Right lobe of liver (tissue), 6 donors: ENCODE measurements around the gene NEURL3. TPM values are rescaled to one million over a fixed set of nuclear protein-coding genes. Genes with fewer than 3 reads are reported as not detected.

ENCODE experiments used
- ATAC-seq, 4 donors: fragments of 200-7000 bp; cut with Tn5 transposase; one replicate each; pipeline ENCODE4 v1.9.1; 2020; ENCODE audit warnings: mild to moderate bottlenecking in 4 of 4, moderate library complexity in 4 of 4
- DNase-seq, 3 donors: peaks; one replicate each; pipeline ENCODE4 v3.0.0-alpha.2; 2020
- H3K27ac ChIP-seq, 3 donors: fragments of 200-600 bp; one replicate each; pipeline ENCODE4 v1.8.0; 2022
- H3K27me3 ChIP-seq, 2 donors: fragments of 200-600 bp; one replicate each; pipeline ENCODE4 v1.8.0; 2022
- H3K36me3 ChIP-seq, 4 donors: fragments of 200-600 bp; sonication (generic) in 1 of 4; one replicate each; pipeline versions ENCODE4 v1.5.1 to v1.8.0; 2017 to 2022; ENCODE audit warnings: control low read depth in 1 of 4
- H3K4me1 ChIP-seq, 4 donors: fragments of 200-600 bp; sonication (generic) in 1 of 4; one replicate each; pipeline versions ENCODE4 v1.5.1 to v1.8.0; 2017 to 2022; ENCODE audit warnings: control low read depth in 1 of 4
- H3K4me3 ChIP-seq, 3 donors: fragments of 200-600 bp; one replicate each; pipeline ENCODE4 v1.8.0; 2022
- H3K9me3 ChIP-seq, 4 donors: fragments of 200-600 bp; sonication (generic) in 1 of 4; one replicate each; pipeline versions ENCODE4 v1.5.1 to v1.8.0; 2017 to 2022; ENCODE audit warnings: control low read depth in 1 of 4
- POLR2A ChIP-seq: fragments of 450-650 bp; IDR thresholded peaks from one replicate; pipeline ENCODE4 v1.6.1; 2017; ENCODE audit warnings: antibody characterized with exemption, mild to moderate bottlenecking
- WGBS: methylation state at CpG from one replicate; pipeline ENCODE4 v1.1.6; 2018; ENCODE audit warnings: low coverage, low lambda C conversion rate; ENCODE audit not compliant: insufficient coverage; ENCODE audit errors: missing lambda C conversion rate; 5-methylcytosine and 5-hydroxymethylcytosine counted together
- intact Hi-C, 2 donors: fragments of 100-400 bp; cut with DNase I; formaldehyde crosslinking; loops; one replicate each; pipeline versions ENCODE4 v1.11.2 to v1.14.1; 2022
- total RNA-seq, 6 experiments: library from RNA; depleted of rRNA in 2 of 6; stranded (reverse); fragments of >200 nt in 2 of 6; fragmentation: NEBNext Ultra II Directional in 3 of 6; extraction: Animal tissue kit (Norgen Biotek cat#: 25700) in 3 of 6; gene quantifications; one replicate each; pipeline versions ENCODE4 v1.1.0 to v1.2.4, GENCODE V29; 2016 to 2023
- TF ChIP-seq, protein P1 (sequence below), 4 donors: fragments of 200-600 bp in 3 of 4; fragments of 450-650 bp in 1 of 4; IDR thresholded peaks; one replicate each; pipeline versions ENCODE4 v1.5.1 to v1.8.0; 2016 to 2022; ENCODE audit warnings: antibody characterized with exemption in 4 of 4, mild to moderate bottlenecking in 2 of 4
- donor health status: DM: no; HTN: yes; CAD: no.
- donor health status: DM: no; HTN: no; CAD: no.
- donor health status: DM: no; HTN: no; CAD: no.
- donor health status: DM: no; HTN: yes; CAD: no.
- donor health status: DM: no; HTN: yes; CAD: no.

NEURL3 gene
- total RNA-seq, 6 experiments from 2014 or later = 0.23 to 3.0 (median 1.4) TPM

DNA sequence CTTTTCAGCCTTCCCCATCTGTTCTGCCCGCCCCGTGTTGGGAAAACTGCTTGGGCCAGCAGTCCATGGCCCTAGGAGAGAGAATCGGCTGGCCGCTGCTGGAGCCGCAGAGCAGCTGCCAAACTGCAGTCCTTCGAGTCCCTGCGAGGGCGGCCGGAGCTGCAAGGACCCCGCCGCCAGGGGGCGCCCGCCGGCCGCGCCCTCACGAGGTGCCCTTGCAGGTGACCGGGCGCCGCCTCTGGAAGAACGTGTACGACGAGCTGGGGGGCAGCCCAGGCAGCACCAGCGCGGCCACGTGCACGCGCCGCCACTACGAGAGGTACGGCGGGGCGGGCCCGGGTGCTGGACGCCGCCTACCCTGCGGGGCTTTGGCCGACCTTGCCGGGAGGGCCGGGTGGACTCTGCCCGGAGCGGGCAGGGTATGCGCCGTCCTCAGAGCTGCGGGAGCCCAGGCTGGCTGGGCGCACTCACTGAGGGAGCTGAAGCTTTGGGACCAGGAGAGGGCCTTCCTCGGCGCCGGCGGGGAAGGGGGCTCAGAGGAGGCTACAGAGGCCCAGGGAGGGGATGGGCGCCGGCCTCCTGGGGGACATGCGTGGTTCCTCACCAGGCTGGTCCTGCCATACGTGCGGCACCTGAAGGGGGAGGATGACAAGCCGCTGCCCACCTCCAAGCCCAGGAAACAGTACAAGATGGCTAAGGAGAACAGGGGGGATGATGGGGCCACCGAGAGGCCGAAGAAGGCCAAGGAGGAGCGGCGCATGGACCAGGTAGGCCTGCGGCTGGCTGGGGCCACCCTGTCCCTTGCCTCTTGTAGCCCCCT lies 45.0 kb upstream of the NEURL3 start:
- peak; percentile 92 for TF ChIP-seq POLR2A
- TF ChIP-seq, protein P1, sequence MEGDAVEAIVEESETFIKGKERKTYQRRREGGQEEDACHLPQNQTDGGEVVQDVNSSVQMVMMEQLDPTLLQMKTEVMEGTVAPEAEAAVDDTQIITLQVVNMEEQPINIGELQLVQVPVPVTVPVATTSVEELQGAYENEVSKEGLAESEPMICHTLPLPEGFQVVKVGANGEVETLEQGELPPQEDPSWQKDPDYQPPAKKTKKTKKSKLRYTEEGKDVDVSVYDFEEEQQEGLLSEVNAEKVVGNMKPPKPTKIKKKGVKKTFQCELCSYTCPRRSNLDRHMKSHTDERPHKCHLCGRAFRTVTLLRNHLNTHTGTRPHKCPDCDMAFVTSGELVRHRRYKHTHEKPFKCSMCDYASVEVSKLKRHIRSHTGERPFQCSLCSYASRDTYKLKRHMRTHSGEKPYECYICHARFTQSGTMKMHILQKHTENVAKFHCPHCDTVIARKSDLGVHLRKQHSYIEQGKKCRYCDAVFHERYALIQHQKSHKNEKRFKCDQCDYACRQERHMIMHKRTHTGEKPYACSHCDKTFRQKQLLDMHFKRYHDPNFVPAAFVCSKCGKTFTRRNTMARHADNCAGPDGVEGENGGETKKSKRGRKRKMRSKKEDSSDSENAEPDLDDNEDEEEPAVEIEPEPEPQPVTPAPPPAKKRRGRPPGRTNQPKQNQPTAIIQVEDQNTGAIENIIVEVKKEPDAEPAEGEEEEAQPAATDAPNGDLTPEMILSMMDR (IDR thresholded peaks at IDR 0.05) = peak; percentile 83 to 98 (median 96)
- DNase-seq (peak; percentile 95 to 97 (median 96)), ATAC-seq (peak; percentile 82 to 91 (median 88))
- Histone ChIP-seq H3K36me3 (peaks cover 0 to 3% (median 1%) of the 10 kb centered on the region in 4 donors), H3K9me3 (no peaks in the 10 kb centered on the region), H3K4me1 (peaks cover 0 to 20% (median 3%) of the 10 kb centered on the region in 4 donors), H3K27me3 (no peaks in the 10 kb centered on the region), H3K27ac (peak overlapping the region; percentile 73 to 86 (median 77)), H3K4me3 (peak overlapping the region; percentile 57 to 76 (median 65))
- 31% methylated on average over 11 of the region's 61 CpGs for WGBS
- intact Hi-C loops = no loop called here

DNA sequence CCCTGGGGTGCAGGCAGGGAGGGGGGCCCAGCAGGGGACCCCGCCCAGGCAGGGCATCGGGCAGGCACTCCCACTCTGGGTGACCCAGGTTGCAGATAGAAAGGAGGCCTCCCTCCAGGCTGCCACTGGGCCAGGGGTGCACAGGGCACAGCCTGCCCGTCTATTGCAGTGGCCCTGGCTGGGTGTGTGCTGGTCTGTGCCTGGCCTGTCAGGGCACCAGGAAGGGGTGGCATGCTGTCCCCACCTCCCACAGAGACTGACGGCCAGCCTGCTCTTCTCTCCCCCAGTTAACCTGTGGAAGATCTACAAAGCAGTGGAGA lies 44.3 kb upstream of the NEURL3 start:
- DNase-seq = no peak
- H3K4me3 ChIP-seq = no peak overlapping the region
- H3K27ac ChIP-seq = peak overlapping the region in 1 of 3 donors; percentile 29

DNA sequence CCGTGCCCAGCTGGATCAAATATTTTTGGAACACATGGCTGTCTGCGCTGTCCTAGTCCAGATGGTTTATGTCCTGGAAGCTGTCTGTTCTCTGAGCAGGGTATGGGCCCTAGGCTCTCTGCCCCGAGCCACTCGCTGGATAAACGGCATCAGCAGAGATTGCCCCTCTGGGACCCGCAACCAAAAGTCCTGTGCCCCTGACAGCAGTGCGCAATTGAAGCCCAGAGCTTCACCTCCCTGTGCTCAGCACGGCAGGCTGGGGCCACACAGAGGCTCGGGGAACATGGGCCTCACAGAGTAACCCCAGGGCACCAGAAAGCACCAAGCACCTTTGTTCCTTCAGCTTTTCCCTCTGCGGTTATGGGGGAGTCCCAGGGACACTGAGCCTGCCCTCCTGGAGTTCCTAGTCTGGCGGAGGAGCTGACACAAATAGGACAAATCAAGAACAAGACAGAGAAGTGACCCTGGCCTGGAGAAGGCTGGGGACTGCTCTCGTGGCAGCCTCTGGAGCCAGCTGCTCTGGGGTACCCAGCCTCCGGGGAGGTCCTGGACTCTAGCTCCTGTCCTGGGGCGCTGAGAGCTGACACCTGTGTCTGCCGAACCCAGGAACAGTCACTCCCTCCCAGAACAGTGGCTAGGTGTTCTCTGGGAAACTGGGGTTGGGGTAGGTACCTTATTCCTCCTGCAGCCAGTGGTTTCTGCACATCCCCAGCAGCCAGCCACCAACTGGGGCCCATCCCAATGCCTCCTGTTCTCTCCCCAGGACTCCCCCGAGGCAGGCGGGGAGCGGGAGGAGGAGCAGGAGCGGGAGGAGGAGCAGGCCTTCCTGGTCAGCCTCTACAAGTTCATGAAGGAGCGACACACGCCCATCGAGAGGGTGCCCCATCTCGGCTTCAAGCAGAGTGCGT lies 43.7 kb upstream of the NEURL3 start:
- Histone ChIP-seq H3K27me3 (no peaks in the 10 kb centered on the region), H3K9me3 (no peaks in the 10 kb centered on the region), H3K27ac (no peak overlapping the region), H3K4me1 (peaks cover 0 to 13% (median 3%) of the 10 kb centered on the region in 4 donors), H3K36me3 (peaks cover 0 to 3% (median 1%) of the 10 kb centered on the region in 4 donors), H3K4me3 (no peak overlapping the region)
- intact Hi-C loops = no loop called here
- WGBS = 100% methylated on average over 5 of the region's 24 CpGs
- ATAC-seq (no peak), DNase-seq (no peak)
- TF ChIP-seq POLR2A = no peak
- TF ChIP-seq, protein P1 (IDR thresholded peaks at IDR 0.05) = no peak

More for the DNA sequence above, 44.3 kb upstream of the NEURL3 start:
- Histone ChIP-seq H3K4me1 (peaks cover 0 to 19% (median 3%) of the 10 kb centered on the region in 4 donors), H3K36me3 (peaks cover 0 to 3% (median 1%) of the 10 kb centered on the region in 4 donors), H3K27me3 (no peaks in the 10 kb centered on the region), H3K9me3 (no peaks in the 10 kb centered on the region)
- intact Hi-C loops = no loop called here
- no peak for ATAC-seq
- no CpG with 5 or more reads among the region's 4 CpGs for WGBS
- no peak for TF ChIP-seq POLR2A
- TF ChIP-seq, protein P1 (IDR thresholded peaks at IDR 0.05) = no peak

DNA sequence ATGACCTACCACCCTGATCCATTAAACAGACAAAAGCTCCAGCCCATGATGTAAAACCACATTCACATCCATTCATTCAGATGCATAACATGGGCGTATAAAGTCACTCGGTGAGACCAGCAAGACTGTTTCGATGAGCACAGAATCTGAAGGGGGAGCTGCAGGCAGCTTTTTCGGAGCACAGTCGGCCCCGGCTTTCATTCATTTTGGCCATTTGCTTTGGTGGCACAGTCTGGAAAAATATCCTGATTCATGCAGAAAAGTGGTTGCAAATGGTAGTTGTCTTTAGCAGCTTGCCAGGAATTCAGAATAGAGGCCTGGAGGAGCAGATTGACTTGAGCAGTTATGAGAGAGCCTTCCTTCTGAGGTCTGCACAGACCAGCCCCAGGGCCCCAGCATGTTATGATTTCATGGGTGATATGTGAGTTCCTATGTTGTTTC lies 42.6 kb upstream of the NEURL3 start:
- TF ChIP-seq POLR2A = no peak
- TF ChIP-seq, protein P1 (IDR thresholded peaks at IDR 0.05) = no peak
- Histone ChIP-seq H3K9me3 (no peaks in the 10 kb centered on the region), H3K27me3 (no peaks in the 10 kb centered on the region), H3K27ac (no peak overlapping the region), H3K4me1 (peaks cover 0 to 12% (median 3%) of the 10 kb centered on the region in 4 donors), H3K36me3 (peaks cover 0 to 3% (median 1%) of the 10 kb centered on the region in 4 donors), H3K4me3 (no peak overlapping the region)
- DNase-seq (no peak), ATAC-seq (no peak)
- 92% methylated on average over 6 of the region's 6 CpGs for WGBS
- intact Hi-C loops = no loop called here
